ENCODE results near the gene H3-3A.
A peak's percentile ranks its signal among the peaks of the same experiment; 100 is the strongest.

The H3-3A gene

GRCh38 chr1:226082587-226082917, 20.0 kb downstream of the H3-3A start:
- peak overlapping the region; percentile 70 for H3K4me3 ChIP-seq (ENCODE audit: low read depth, low read length)
- H3K27ac ChIP-seq: no peak overlapping the region
- no peaks in the 10 kb centered on the region for H3K27me3 ChIP-seq (replicated peaks)
- no peaks in the 10 kb centered on the region for H3K36me3 ChIP-seq (replicated peaks)
- in situ Hi-C loops (cut with HindIII; ENCODE audit: low pct_ligation_motif_present, low sequenced_read_pairs): no loop called here
- no peak for TF ChIP-seq CTCF (IDR thresholded peaks at IDR 0.05; ENCODE audit: low read depth, low read length, missing control alignments)
- DNase-seq: no peak

GRCh38 chr1:226082959-226083301, 20.4 kb downstream of the H3-3A start:
- no peaks in the 10 kb centered on the region for H3K27me3 ChIP-seq (replicated peaks)
- H3K4me3 ChIP-seq (ENCODE audit: low read depth, low read length): peak overlapping the region; percentile 70
- H3K27ac ChIP-seq: peak overlapping the region; percentile 18

GRCh38 chr1:226083302-226084101, 21.0 kb downstream of the H3-3A start:
- Histone ChIP-seq H3K36me3 (replicated peaks) (no peaks in the 10 kb centered on the region), H3K4me3 (ENCODE audit: low read depth, low read length) (peak overlapping the region; percentile 70), H3K27ac (peak overlapping the region; percentile 18), H3K27me3 (replicated peaks) (no peaks in the 10 kb centered on the region)
- in situ Hi-C loops (cut with HindIII; ENCODE audit: low pct_ligation_motif_present, low sequenced_read_pairs): no loop called here
- peak; percentile 75 for DNase-seq
- no peak for TF ChIP-seq CTCF (IDR thresholded peaks at IDR 0.05; ENCODE audit: low read depth, low read length, missing control alignments)

More at GRCh38 chr1:226082959-226083301, 20.4 kb downstream of the H3-3A start:
- H3K36me3 ChIP-seq (replicated peaks): no peaks in the 10 kb centered on the region
- DNase-seq: peak; percentile 36
- no peak for TF ChIP-seq CTCF (IDR thresholded peaks at IDR 0.05; ENCODE audit: low read depth, low read length, missing control alignments)
- in situ Hi-C loops (cut with HindIII; ENCODE audit: low pct_ligation_motif_present, low sequenced_read_pairs): no loop called here

- in situ Hi-C loops (cut with HindIII; ENCODE audit: low pct_ligation_motif_present, low sequenced_read_pairs): no loop called here
- DNase-seq: no peak
- no peak overlapping the region for H3K27ac ChIP-seq
- no peaks in the 10 kb centered on the region for H3K36me3 ChIP-seq (replicated peaks)
- no peaks in the 10 kb centered on the region for H3K27me3 ChIP-seq (replicated peaks)
- no peak for TF ChIP-seq CTCF (IDR thresholded peaks at IDR 0.05; ENCODE audit: low read depth, low read length, missing control alignments)
- no peak overlapping the region for H3K4me3 ChIP-seq (ENCODE audit: low read depth, low read length)
These were observed 23.3 kb downstream of the H3-3A start for GRCh38 chr1:226085675-226086285.

- no peak overlapping the region for H3K27ac ChIP-seq
- no peaks in the 10 kb centered on the region for H3K27me3 ChIP-seq (replicated peaks)
- no peak for DNase-seq
- in situ Hi-C loops (cut with HindIII; ENCODE audit: low pct_ligation_motif_present, low sequenced_read_pairs): no loop called here
- no peak for TF ChIP-seq CTCF (IDR thresholded peaks at IDR 0.05; ENCODE audit: low read depth, low read length, missing control alignments)
- no peaks in the 10 kb centered on the region for H3K36me3 ChIP-seq (replicated peaks)
- H3K4me3 ChIP-seq (ENCODE audit: low read depth, low read length): no peak overlapping the region
These were observed 24.3 kb downstream of the H3-3A start for GRCh38 chr1:226086776-226087175.
